Measurements from ENCODE around the gene VASN.

Gene VASN

GRCh38 chr16:4334724-4335495, 36.7 kb upstream of the VASN start:
- H3K9ac ChIP-seq, result no peak overlapping the region
- no peak for TF ChIP-seq Cebpa-rat (IDR thresholded peaks at IDR 0.05)
- peaks cover 43 to 76% (median 67%) of the 10 kb centered on the region in 11 experiments for H3K36me3 ChIP-seq
- H3K4me3 ChIP-seq, result no peak overlapping the region
- peaks cover 0 to 93% (median 69%) of the 10 kb centered on the region in 11 experiments; a peak in 21 of 22 replicates for H4K20me1 ChIP-seq
- no peak overlapping the region for H3K4me2 ChIP-seq
- no peaks in the 10 kb centered on the region for H3K27me3 ChIP-seq
- no peak overlapping the region for H3K27ac ChIP-seq
- no peaks in the 10 kb centered on the region for H3K9me3 ChIP-seq (replicated peaks in 1 of 11)
- H3K4me1 ChIP-seq, result peaks cover 2 to 31% (median 12%) of the 10 kb centered on the region in 10 experiments

- Histone ChIP-seq H3K4me1 (peaks cover 0 to 41% (median 19%) of the 10 kb centered on the region in 10 experiments; a peak in 13 of 20 replicates), H3K9me3 (replicated peaks in 1 of 11) (no peaks in the 10 kb centered on the region), H3K27ac (peak overlapping the region in 1 of 11 experiments; percentile 38; a peak in 1 of 22 replicates), H4K20me1 (peaks cover 0 to 95% (median 83%) of the 10 kb centered on the region in 11 experiments; a peak in 21 of 22 replicates), H3K4me2 (no peak overlapping the region), H3K27me3 (no peaks in the 10 kb centered on the region), H3K36me3 (peaks cover 63 to 94% (median 86%) of the 10 kb centered on the region in 11 experiments), H3K4me3 (no peak overlapping the region), H3K9ac (peak overlapping the region in 2 of 11 experiments; percentile 27 to 28; a peak in 1 of 22 replicates)
- no peak for TF ChIP-seq Cebpa-rat (IDR thresholded peaks at IDR 0.05)
Measured at GRCh38 chr16:4336701-4337539, 34.7 kb upstream of the VASN start.

GRCh38 chr16:4337540-4338088, 34.0 kb upstream of the VASN start:
- H4K20me1 ChIP-seq, result peaks cover 0 to 95% (median 86%) of the 10 kb centered on the region in 11 experiments; a peak in 21 of 22 replicates
- peaks cover 0 to 41% (median 19%) of the 10 kb centered on the region in 10 experiments; a peak in 13 of 20 replicates for H3K4me1 ChIP-seq
- no peak overlapping the region for H3K4me2 ChIP-seq
- H3K4me3 ChIP-seq, result no peak overlapping the region
- peak overlapping the region in 2 of 11 experiments; percentile 25 to 38; a peak in 3 of 22 replicates for H3K27ac ChIP-seq
- no peaks in the 10 kb centered on the region for H3K27me3 ChIP-seq
- no peaks in the 10 kb centered on the region for H3K9me3 ChIP-seq (replicated peaks in 1 of 11)
- peaks cover 67 to 89% (median 81%) of the 10 kb centered on the region in 11 experiments for H3K36me3 ChIP-seq
- peak overlapping the region in 5 of 11 experiments; percentile 4 to 50 (median 27); a peak in 5 of 22 replicates for H3K9ac ChIP-seq
- TF ChIP-seq Cebpa-rat (IDR thresholded peaks at IDR 0.05), result no peak

GRCh38 chr16:4338125-4338582, 33.5 kb upstream of the VASN start:
- Histone ChIP-seq H3K9ac (peak overlapping the region in 8 of 11 experiments; percentile 3 to 50 (median 22); a peak in 9 of 22 replicates), H3K27ac (peak overlapping the region in 2 of 11 experiments; percentile 16 to 38; a peak in 4 of 22 replicates), H3K4me3 (no peak overlapping the region), H4K20me1 (peaks cover 0 to 95% (median 87%) of the 10 kb centered on the region in 11 experiments; a peak in 21 of 22 replicates), H3K27me3 (no peaks in the 10 kb centered on the region), H3K9me3 (replicated peaks in 1 of 11) (no peaks in the 10 kb centered on the region), H3K4me2 (no peak overlapping the region), H3K36me3 (peaks cover 72 to 89% (median 82%) of the 10 kb centered on the region in 11 experiments), H3K4me1 (peaks cover 0 to 41% (median 19%) of the 10 kb centered on the region in 10 experiments; a peak in 13 of 20 replicates)
- TF ChIP-seq Cebpa-rat (IDR thresholded peaks at IDR 0.05), result no peak

GRCh38 chr16:4338712-4339299, 32.8 kb upstream of the VASN start:
- H3K4me1 ChIP-seq, result peaks cover 0 to 41% (median 19%) of the 10 kb centered on the region in 10 experiments; a peak in 13 of 20 replicates
- H3K27ac ChIP-seq, result peak overlapping the region in 3 of 11 experiments; percentile 12 to 38 (median 16); a peak in 3 of 22 replicates
- H4K20me1 ChIP-seq, result peaks cover 0 to 95% (median 88%) of the 10 kb centered on the region in 11 experiments; a peak in 21 of 22 replicates
- H3K4me2 ChIP-seq, result no peak overlapping the region
- H3K27me3 ChIP-seq, result no peaks in the 10 kb centered on the region
- no peak for TF ChIP-seq Cebpa-rat (IDR thresholded peaks at IDR 0.05)
- peaks cover 74 to 91% (median 83%) of the 10 kb centered on the region in 11 experiments for H3K36me3 ChIP-seq
- peak overlapping the region in 6 of 11 experiments; percentile 7 to 50 (median 20); a peak in 5 of 22 replicates for H3K9ac ChIP-seq
- no peaks in the 10 kb centered on the region for H3K9me3 ChIP-seq (replicated peaks in 1 of 11)
- H3K4me3 ChIP-seq, result no peak overlapping the region

- H3K27me3 ChIP-seq, result no peaks in the 10 kb centered on the region
- H3K4me3 ChIP-seq, result no peak overlapping the region
- TF ChIP-seq Cebpa-rat (IDR thresholded peaks at IDR 0.05), result no peak
- H3K4me2 ChIP-seq, result peak overlapping the region in 4 of 11 experiments; percentile 31 to 53 (median 44); a peak in 5 of 22 replicates
- H3K9ac ChIP-seq, result peak overlapping the region in 7 of 11 experiments; percentile 26 to 56 (median 37); a peak in 10 of 22 replicates
- peaks cover 73 to 88% (median 81%) of the 10 kb centered on the region in 11 experiments for H3K36me3 ChIP-seq
- peaks cover 0 to 41% (median 19%) of the 10 kb centered on the region in 10 experiments; a peak in 13 of 20 replicates for H3K4me1 ChIP-seq
- H3K9me3 ChIP-seq (replicated peaks in 1 of 11), result no peaks in the 10 kb centered on the region
- peak overlapping the region in 3 of 11 experiments; percentile 13 to 31 (median 30); a peak in 3 of 22 replicates for H3K27ac ChIP-seq
- H4K20me1 ChIP-seq, result peaks cover 0 to 94% (median 90%) of the 10 kb centered on the region in 11 experiments; a peak in 21 of 22 replicates
Measured at GRCh38 chr16:4339455-4339854, 32.2 kb upstream of the VASN start.

- Histone ChIP-seq H3K27ac (peak overlapping the region in 3 of 11 experiments; percentile 13 to 31 (median 30); a peak in 3 of 22 replicates), H3K27me3 (no peaks in the 10 kb centered on the region), H3K9ac (peak overlapping the region in 9 of 11 experiments; percentile 30 to 56 (median 39); a peak in 13 of 22 replicates), H4K20me1 (peaks cover 0 to 93% (median 88%) of the 10 kb centered on the region in 11 experiments; a peak in 21 of 22 replicates), H3K4me3 (no peak overlapping the region), H3K36me3 (peaks cover 69 to 86% (median 78%) of the 10 kb centered on the region in 11 experiments), H3K4me2 (peak overlapping the region in 5 of 11 experiments; percentile 28 to 53 (median 42); a peak in 6 of 22 replicates), H3K9me3 (replicated peaks in 1 of 11) (no peaks in the 10 kb centered on the region), H3K4me1 (peaks cover 0 to 36% (median 17%) of the 10 kb centered on the region in 10 experiments; a peak in 13 of 20 replicates)
- TF ChIP-seq Cebpa-rat (IDR thresholded peaks at IDR 0.05), result no peak
Measured at GRCh38 chr16:4339909-4340308, 31.7 kb upstream of the VASN start.

All from BLaER1 treated with 17β-estradiol and CSF1 and Interleukin-3, amounts not matched to agents 10 nM and 100 nM (cell line).